ENCODE data around the gene TREX2. TPM values are rescaled to one million over a fixed set of nuclear protein-coding genes. Genes with fewer than 3 reads are reported as not detected.

Gene TREX2
- total RNA-seq, 1 experiment from 2014 or later, result 1.1 TPM

DNA sequence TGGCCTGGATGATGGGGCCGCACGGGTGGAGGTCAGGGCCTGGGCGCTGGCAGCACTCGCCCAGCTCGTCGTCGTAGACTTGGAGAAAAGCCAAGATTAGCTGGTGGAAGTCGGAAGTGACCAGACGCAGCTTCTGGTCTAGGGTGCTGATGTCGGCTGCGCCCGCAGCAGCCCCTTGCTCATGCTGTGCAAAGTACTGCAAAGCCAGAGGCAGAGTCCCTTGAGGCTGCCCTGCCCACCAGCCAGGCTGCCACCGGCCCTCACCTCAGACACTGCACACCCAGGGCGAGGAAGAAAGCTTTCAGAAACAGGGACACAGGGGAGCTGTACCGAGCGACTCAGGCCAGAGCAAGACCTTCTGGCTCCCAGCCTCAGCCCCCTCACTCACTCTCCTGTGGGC is 9.7 kb upstream of the TREX2 start:
- Histone ChIP-seq H2BK12ac (ENCODE audit: insufficient read length, low read depth, low read length) (no peak overlapping the region), H3K23ac (ENCODE audit: insufficient read length, low read depth, low read length) (no peak overlapping the region), H4K5ac (ENCODE audit: insufficient read length, low read depth, low read length) (no peak overlapping the region), H3K27ac (ENCODE audit: insufficient read length, low read depth, low read length) (no peak overlapping the region), H4K20me1 (ENCODE audit: control insufficient read depth, insufficient read depth, insufficient read length) (no peaks in the 10 kb centered on the region), H3K4ac (ENCODE audit: low read depth, low read length) (no peak overlapping the region), H2BK5ac (ENCODE audit: insufficient read length, low read length) (no peak overlapping the region), H3K9ac (ENCODE audit: extremely low read depth, insufficient read length, low read length) (no peak overlapping the region), H4K8ac (replicated peaks; ENCODE audit: insufficient read length, low read depth, low read length) (no peak overlapping the region), H3K27me3 (ENCODE audit: insufficient read depth, low read length) (no peaks in the 10 kb centered on the region), H3K9me3 (ENCODE audit: control insufficient read depth, low read depth, low read length) (peaks cover 44% of the 10 kb centered on the region), H2AFZ (ENCODE audit: low read length) (no peak overlapping the region), H3K23me2 (ENCODE audit: insufficient read length, low read depth, low read length, poor library complexity, severe bottlenecking) (no peaks in the 10 kb centered on the region), H3K56ac (ENCODE audit: insufficient read length, low read depth, low read length) (no peak overlapping the region), H3K79me2 (ENCODE audit: insufficient read depth, low read length) (no peaks in the 10 kb centered on the region), H2BK20ac (ENCODE audit: low read depth, low read length, poor library complexity, severe bottlenecking) (no peak overlapping the region), H3K79me1 (ENCODE audit: insufficient read depth, low read depth, low read length, poor library complexity, severe bottlenecking) (no peaks in the 10 kb centered on the region), H3K4me1 (ENCODE audit: insufficient read depth, low read length) (no peaks in the 10 kb centered on the region), H3T11ph (ENCODE audit: low read length) (no peak overlapping the region), H4K91ac (ENCODE audit: insufficient read length, low read depth, low read length) (no peak overlapping the region), H2BK120ac (ENCODE audit: low read depth, low read length, poor library complexity, severe bottlenecking) (no peak overlapping the region), H3K18ac (ENCODE audit: insufficient read length, low read depth, low read length) (no peak overlapping the region), H3K4me2 (ENCODE audit: insufficient read depth, insufficient read length, low read length) (no peak overlapping the region), H3K14ac (ENCODE audit: insufficient read depth, low read length) (no peak overlapping the region), H2BK15ac (ENCODE audit: low read depth, low read length) (no peak overlapping the region), H2AK5ac (ENCODE audit: insufficient read length, low read length) (no peak overlapping the region)
- no peak for DNase-seq
- H3K27ac Mint-ChIP-seq, result no peak overlapping the region
- H3K36me3 Mint-ChIP-seq (ENCODE audit: insufficient read depth in 1 of 3, low read depth in 3 of 3), result peaks cover 27 to 57% (median 38%) of the 10 kb centered on the region in 3 experiments
- no peaks in the 10 kb centered on the region for H3K27me3 Mint-ChIP-seq (ENCODE audit: low read depth)
- no peak overlapping the region for H3K4me3 Mint-ChIP-seq
- peaks cover 73 to 84% of the 10 kb centered on the region in 2 experiments for H3K9me3 Mint-ChIP-seq
- WGBS (ENCODE audit: extremely low coverage, insufficient read length, low lambda C conversion rate), result no CpG with 5 or more reads among the region's 16 CpGs
- TF ChIP-seq, protein P1, sequence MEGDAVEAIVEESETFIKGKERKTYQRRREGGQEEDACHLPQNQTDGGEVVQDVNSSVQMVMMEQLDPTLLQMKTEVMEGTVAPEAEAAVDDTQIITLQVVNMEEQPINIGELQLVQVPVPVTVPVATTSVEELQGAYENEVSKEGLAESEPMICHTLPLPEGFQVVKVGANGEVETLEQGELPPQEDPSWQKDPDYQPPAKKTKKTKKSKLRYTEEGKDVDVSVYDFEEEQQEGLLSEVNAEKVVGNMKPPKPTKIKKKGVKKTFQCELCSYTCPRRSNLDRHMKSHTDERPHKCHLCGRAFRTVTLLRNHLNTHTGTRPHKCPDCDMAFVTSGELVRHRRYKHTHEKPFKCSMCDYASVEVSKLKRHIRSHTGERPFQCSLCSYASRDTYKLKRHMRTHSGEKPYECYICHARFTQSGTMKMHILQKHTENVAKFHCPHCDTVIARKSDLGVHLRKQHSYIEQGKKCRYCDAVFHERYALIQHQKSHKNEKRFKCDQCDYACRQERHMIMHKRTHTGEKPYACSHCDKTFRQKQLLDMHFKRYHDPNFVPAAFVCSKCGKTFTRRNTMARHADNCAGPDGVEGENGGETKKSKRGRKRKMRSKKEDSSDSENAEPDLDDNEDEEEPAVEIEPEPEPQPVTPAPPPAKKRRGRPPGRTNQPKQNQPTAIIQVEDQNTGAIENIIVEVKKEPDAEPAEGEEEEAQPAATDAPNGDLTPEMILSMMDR (conservative IDR thresholded peaks at IDR 0.05), result no peak
- no peaks in the 10 kb centered on the region for H3K4me1 Mint-ChIP-seq

Measured in H9 (cell line).